Tibial nerve (tissue), 4 donors: ENCODE data around the gene GRPEL2. TPM values are rescaled to one million over a fixed set of nuclear protein-coding genes. Genes with fewer than 3 reads are reported as not detected.

Experiments used
- DNase-seq, 2 donors: peaks; one replicate each; pipeline ENCODE4 v3.0.0-alpha.2; 2019; ENCODE audit warnings: low spot score in 2 of 2
- H3K27ac ChIP-seq, 4 donors: fragments of 200-600 bp; sonication (generic) in 3 of 4; one replicate each; pipeline ENCODE4 v1.5.1; 2017 to 2019; ENCODE audit warnings: mild to moderate bottlenecking in 1 of 4
- H3K27me3 ChIP-seq, 2 donors: fragments of 200-600 bp; sonication (generic) in 1 of 2; one replicate each; pipeline versions ENCODE4 v1.5.1 to v1.6.0; 2017 to 2019
- H3K36me3 ChIP-seq, 3 donors: fragments of 200-600 bp; sonication (generic); one replicate each; pipeline ENCODE4 v1.5.1; 2018 to 2019
- H3K4me1 ChIP-seq, 4 donors: fragments of 200-600 bp; sonication (generic) in 3 of 4; one replicate each; pipeline ENCODE4 v1.5.1; 2017 to 2019
- H3K4me3 ChIP-seq, 4 donors: fragments of 200-600 bp; sonication (generic) in 3 of 4; one replicate each; pipeline ENCODE4 v1.5.1; 2017 to 2019; ENCODE audit warnings: mild to moderate bottlenecking in 1 of 4, moderate library complexity in 1 of 4
- H3K9me3 ChIP-seq, 4 donors: fragments of 200-600 bp; sonication (generic) in 3 of 4; one replicate each; pipeline ENCODE4 v1.5.1; 2017 to 2019
- CTCF ChIP-seq, 5 experiments: fragments of 200-600 bp in 3 of 5; fragments of 450-650 bp in 2 of 5; sonication (generic) in 3 of 5; IDR thresholded peaks; one replicate each; pipeline ENCODE4 v1.5.1; 2016 to 2019; ENCODE audit warnings: antibody characterized with exemption in 5 of 5, mild to moderate bottlenecking in 3 of 5, moderate library complexity in 2 of 5
- EP300 ChIP-seq, 2 donors: sonication (generic); formaldehyde crosslinking; IDR thresholded peaks; one replicate each; pipeline ENCODE4 v1.6.1; 2017; ENCODE audit warnings: antibody characterized with exemption in 2 of 2, mild to moderate bottlenecking in 1 of 2
- POLR2A ChIP-seq, 2 donors: fragments of 450-650 bp; IDR thresholded peaks; one replicate each; pipeline ENCODE4 v1.6.1; 2017; ENCODE audit warnings: antibody characterized with exemption in 2 of 2, mild to moderate bottlenecking in 2 of 2, moderate library complexity in 2 of 2
- whole genome bisulfite sequencing, 2 donors: methylation state at CpG; one replicate each; pipeline ENCODE4 v1.1.5; 2018; 5-methylcytosine and 5-hydroxymethylcytosine counted together
- total RNA-seq, 4 donors: library from RNA; depleted of rRNA; stranded (reverse); fragments of >200 nt; gene quantifications; one replicate each; pipeline ENCODE4 v1.1.0, GENCODE V29; 2016

Gene GRPEL2
- total RNA-seq, 4 donors from 2014 or later = 6.5 to 13.5 (median 10.3) TPM

- no peak for DNase-seq
- H3K4me3 ChIP-seq = no peak overlapping the region
- H3K36me3 ChIP-seq = peaks cover 0 to 6% (median 0%) of the 10 kb centered on the region in 3 donors
- WGBS, 2 donors = 93 to 95% methylated on average over 19 to 20 of the region's 20 CpGs
- peaks cover 0 to 13% (median 0%) of the 10 kb centered on the region in 4 donors for H3K4me1 ChIP-seq
- TF ChIP-seq EP300 (IDR thresholded peaks at IDR 0.05) (no peak), CTCF (IDR thresholded peaks at IDR 0.05) (no peak), POLR2A (IDR thresholded peaks at IDR 0.05) (no peak)
- H3K27ac ChIP-seq = no peak overlapping the region
- H3K9me3 ChIP-seq = no peaks in the 10 kb centered on the region
- H3K27me3 ChIP-seq = no peaks in the 10 kb centered on the region
These were observed 29.0 kb downstream of the GRPEL2 start for GRCh38 chr5:149374303-149374702.

GRCh38 chr5:149374801-149375200, 29.5 kb downstream of the GRPEL2 start:
- peaks cover 0 to 6% (median 0%) of the 10 kb centered on the region in 3 donors for H3K36me3 ChIP-seq
- DNase-seq = no peak
- TF ChIP-seq CTCF (IDR thresholded peaks at IDR 0.05) (no peak), POLR2A (IDR thresholded peaks at IDR 0.05) (no peak), EP300 (IDR thresholded peaks at IDR 0.05) (no peak)
- 57 to 83% methylated on average over 3 of the region's 3 CpGs for WGBS, 2 donors
- peaks cover 0 to 18% (median 0%) of the 10 kb centered on the region in 4 donors for H3K4me1 ChIP-seq
- H3K9me3 ChIP-seq = no peaks in the 10 kb centered on the region
- H3K27me3 ChIP-seq = no peaks in the 10 kb centered on the region
- H3K27ac ChIP-seq = no peak overlapping the region
- H3K4me3 ChIP-seq = no peak overlapping the region

GRCh38 chr5:149375434-149375833, 30.1 kb downstream of the GRPEL2 start:
- no peak for TF ChIP-seq CTCF (IDR thresholded peaks at IDR 0.05)
- no peak for TF ChIP-seq POLR2A (IDR thresholded peaks at IDR 0.05)
- TF ChIP-seq EP300 (IDR thresholded peaks at IDR 0.05) = no peak
- Histone ChIP-seq H3K36me3 (peaks cover 0 to 6% (median 0%) of the 10 kb centered on the region in 3 donors), H3K27me3 (no peaks in the 10 kb centered on the region), H3K4me1 (peaks cover 0 to 21% (median 0%) of the 10 kb centered on the region in 4 donors), H3K27ac (no peak overlapping the region), H3K4me3 (no peak overlapping the region), H3K9me3 (no peaks in the 10 kb centered on the region)
- no peak for DNase-seq
- 84 to 87% methylated on average over 6 of the region's 6 CpGs for WGBS, 2 donors

DNA sequence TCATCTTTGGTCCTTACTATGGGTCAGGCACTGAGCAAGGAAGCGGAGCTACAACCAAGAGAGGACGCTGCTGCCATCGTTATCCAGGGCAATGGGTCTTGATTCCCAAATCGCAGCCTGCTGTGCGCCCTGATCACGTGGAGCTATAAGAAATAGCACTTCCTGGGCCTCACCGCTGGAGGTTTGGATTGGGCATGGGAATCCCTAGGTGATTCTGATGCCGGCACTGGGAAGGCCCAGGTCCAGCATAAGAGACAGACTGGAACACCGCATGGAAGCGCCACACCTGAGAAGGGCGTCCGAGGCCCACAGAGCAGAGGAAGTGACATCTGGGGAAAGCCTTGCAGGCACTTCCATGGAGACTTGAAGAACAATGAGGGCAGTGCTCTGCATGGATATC, 30.8 kb downstream of the GRPEL2 start:
- DNase-seq = no peak
- H3K27ac ChIP-seq = no peak overlapping the region
- H3K4me1 ChIP-seq = peaks cover 0 to 25% (median 0%) of the 10 kb centered on the region in 4 donors
- H3K36me3 ChIP-seq = peaks cover 0 to 6% (median 0%) of the 10 kb centered on the region in 3 donors
- no peaks in the 10 kb centered on the region for H3K27me3 ChIP-seq
- WGBS, 2 donors = 93 to 95% methylated on average over 10 to 12 of the region's 12 CpGs
- no peak overlapping the region for H3K4me3 ChIP-seq
- no peak for TF ChIP-seq EP300 (IDR thresholded peaks at IDR 0.05)
- TF ChIP-seq POLR2A (IDR thresholded peaks at IDR 0.05) = no peak
- TF ChIP-seq CTCF (IDR thresholded peaks at IDR 0.05) = no peak
- H3K9me3 ChIP-seq = no peaks in the 10 kb centered on the region

DNA sequence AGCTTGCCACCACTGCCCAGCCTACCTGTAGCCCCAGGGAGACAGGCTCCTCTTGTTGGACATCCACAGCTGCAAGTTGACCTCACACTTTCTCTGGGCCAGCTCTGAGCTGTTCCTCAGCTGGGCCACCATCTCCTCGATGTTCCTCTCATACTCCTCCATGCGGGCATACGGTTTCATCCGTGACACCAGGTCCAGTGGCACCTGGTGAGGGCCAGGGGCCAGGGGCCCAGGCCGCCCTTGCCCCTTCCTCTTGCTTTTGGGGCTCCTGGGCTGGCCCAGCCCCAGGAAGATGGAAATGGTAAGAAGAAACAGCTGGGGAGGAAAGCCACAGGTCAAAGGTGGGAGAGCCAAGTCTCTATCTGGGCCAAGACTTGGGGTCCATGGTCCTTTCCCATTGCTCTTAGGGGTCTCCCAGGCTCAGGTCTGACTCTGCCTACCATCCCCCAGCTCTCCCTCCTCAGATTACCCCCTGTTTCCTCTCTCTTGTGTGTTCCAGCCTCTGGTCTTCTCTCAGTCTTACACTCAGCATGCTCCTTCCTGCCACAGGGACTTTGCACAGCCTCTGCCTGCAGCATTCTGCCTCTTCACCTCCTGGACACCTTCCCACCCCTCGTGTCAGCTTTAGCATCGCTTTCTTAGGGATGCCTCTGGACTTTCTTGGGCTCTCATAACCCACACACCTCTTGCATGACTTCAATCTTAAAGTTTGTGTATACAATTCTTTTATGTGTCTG, 31.6 kb downstream of the GRPEL2 start:
- WGBS, 2 donors = 92 to 93% methylated on average over 7 of the region's 7 CpGs
- no peak for DNase-seq
- TF ChIP-seq CTCF (IDR thresholded peaks at IDR 0.05) (no peak), POLR2A (IDR thresholded peaks at IDR 0.05) (no peak), EP300 (IDR thresholded peaks at IDR 0.05) (no peak)
- no peaks in the 10 kb centered on the region for H3K27me3 ChIP-seq
- no peaks in the 10 kb centered on the region for H3K9me3 ChIP-seq
- H3K36me3 ChIP-seq = peaks cover 0 to 6% (median 0%) of the 10 kb centered on the region in 3 donors
- no peak overlapping the region for H3K27ac ChIP-seq
- no peak overlapping the region for H3K4me3 ChIP-seq
- H3K4me1 ChIP-seq = peaks cover 0 to 27% (median under 1%) of the 10 kb centered on the region in 4 donors
